Karpas-422 (cell line): Measurements from ENCODE around the gene CASP6. TPM values are rescaled to one million over a fixed set of nuclear protein-coding genes. Genes with fewer than 3 reads are reported as not detected.

Experiments used
- DNase-seq: peaks from one replicate; pipeline ENCODE4 v3.0.0-alpha.2; 2015
- H2AFZ ChIP-seq: fragments of 200-600 bp; sonication (generic); 2 replicates; pipeline ENCODE4 v1.6.1; 2014; ENCODE audit warnings: antibody characterized with exemption, low read length, mixed read lengths
- H3K27ac ChIP-seq: fragments of 200-600 bp; sonication (generic); 2 replicates; pipeline ENCODE4 v1.5.1; 2014; ENCODE audit warnings: mild to moderate bottlenecking, low read length, moderate library complexity
- H3K27me3 ChIP-seq: fragments of 200-600 bp; sonication (generic); 2 replicates; pipeline ENCODE4 v1.6.1; 2014; ENCODE audit warnings: low read length, mixed read lengths
- H3K36me3 ChIP-seq: fragments of 200-600 bp; sonication (generic); 2 replicates; pipeline ENCODE4 v1.6.1; 2014; ENCODE audit warnings: low read length, mixed read lengths; ENCODE audit not compliant: insufficient read depth
- H3K4me1 ChIP-seq: fragments of 200-600 bp; sonication (generic); 2 replicates; pipeline ENCODE4 v1.6.1; 2014; ENCODE audit warnings: mild to moderate bottlenecking, low read length, mixed read lengths
- H3K4me2 ChIP-seq: fragments of 200-600 bp; sonication (generic); 2 replicates; pipeline ENCODE4 v1.6.1; 2014; ENCODE audit warnings: low read length, low read depth, mild to moderate bottlenecking; ENCODE audit not compliant: poor library complexity, severe bottlenecking
- H3K4me3 ChIP-seq: fragments of 200-600 bp; sonication (generic); 2 replicates; pipeline ENCODE4 v1.5.1; 2014; ENCODE audit warnings: mild to moderate bottlenecking, antibody characterized with exemption, low read length, mixed read lengths
- H3K79me2 ChIP-seq: fragments of 200-600 bp; sonication (generic); 2 replicates; pipeline ENCODE4 v1.6.1; 2014; ENCODE audit warnings: mild to moderate bottlenecking, low read length, mixed read lengths
- H3K9ac ChIP-seq: fragments of 200-600 bp; sonication (generic); 2 replicates; pipeline ENCODE4 v1.6.0; 2014; ENCODE audit warnings: low read length
- H3K9me2 ChIP-seq: fragments of 200-600 bp; sonication (generic), shearing (Covaris generic); replicated peaks from 2 replicates; pipeline ENCODE4 v1.6.0; 2014; ENCODE audit warnings: mild to moderate bottlenecking, low read length, moderate library complexity; ENCODE audit not compliant: insufficient read depth
- H3K9me3 ChIP-seq: fragments of 300-700, 200-600 bp; sonication (generic); 2 replicates; pipeline ENCODE4 v1.6.1; 2014; ENCODE audit warnings: low read length, mixed read lengths
- H4K20me1 ChIP-seq: fragments of 200-600 bp; sonication (generic); 2 replicates; pipeline ENCODE4 v1.6.1; 2014; ENCODE audit warnings: mild to moderate bottlenecking, antibody characterized with exemption, low read length, low read depth; ENCODE audit not compliant: insufficient read depth
- total RNA-seq: library from RNA; depleted of rRNA; stranded (reverse); fragments of >200 nt; shearing (Covaris generic); gene quantifications from 2 replicates; pipeline ENCODE4 v1.2.3, GENCODE V29; 2014; ENCODE audit warnings: low replicate concordance

The CASP6 gene
- total RNA-seq, 1 experiment from 2014 or later, result 7.8 TPM

DNA sequence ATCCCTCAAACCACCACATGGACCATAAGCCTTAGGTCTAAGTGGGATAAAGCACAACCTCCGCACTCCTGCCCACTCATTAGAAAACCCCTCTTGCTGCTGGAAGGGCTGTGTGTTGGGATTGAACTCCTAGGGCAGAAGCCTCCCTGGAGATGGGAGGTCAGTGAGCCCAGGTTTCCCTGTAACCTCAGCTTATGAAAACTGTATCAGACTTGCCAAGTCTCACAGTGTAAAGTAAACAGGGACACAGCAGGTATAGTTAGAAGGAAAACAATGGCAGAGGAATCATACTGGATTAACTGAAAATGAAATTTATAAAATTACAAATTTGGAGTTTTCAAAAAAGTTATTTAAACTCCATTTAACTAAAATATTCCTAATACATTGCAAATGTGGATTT lies 29.9 kb downstream of the CASP6 start:
- Histone ChIP-seq H3K9ac (no peak overlapping the region), H3K36me3 (peaks cover 71% of the 10 kb centered on the region)

DNA sequence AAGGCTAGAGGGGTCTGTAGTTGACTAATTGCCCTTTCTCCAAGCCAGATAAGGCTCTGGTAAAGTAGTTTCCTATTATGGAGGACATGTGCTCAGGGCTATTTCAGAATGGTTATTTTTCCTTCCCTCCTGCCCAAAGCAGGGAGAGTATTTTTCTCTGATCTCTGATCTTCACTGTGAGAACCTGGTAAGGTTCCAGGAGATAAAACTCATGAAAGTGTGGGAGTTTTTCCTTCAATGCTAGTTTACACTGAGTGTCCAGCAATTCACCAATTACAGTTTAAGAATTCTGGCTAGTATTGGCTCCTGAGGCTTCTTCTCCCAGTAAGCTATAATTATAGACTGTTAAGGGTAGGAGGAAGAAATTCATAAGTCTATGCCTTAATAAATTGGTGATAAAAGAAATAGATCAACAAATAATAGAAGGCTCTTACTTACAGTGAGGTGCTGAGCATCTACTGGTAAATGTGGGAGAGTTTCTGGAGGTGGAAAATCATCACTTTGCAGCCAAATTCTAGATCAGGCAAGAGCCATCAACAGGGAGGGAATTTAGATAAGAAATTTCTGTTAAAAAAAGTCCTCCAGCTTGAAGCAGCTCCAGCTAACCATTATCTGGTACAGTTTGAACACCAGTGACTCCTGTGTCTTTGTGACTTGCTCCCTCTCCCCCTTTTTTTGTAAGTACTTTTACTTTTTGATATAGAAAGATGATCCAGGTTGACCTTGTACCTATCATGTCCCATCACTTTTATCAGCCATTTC lies 30.9 kb downstream of the CASP6 start:
- H2AFZ ChIP-seq, result no peak overlapping the region
- DNase-seq, result no peak
- H3K27ac ChIP-seq, result no peak overlapping the region
- H3K9me3 ChIP-seq, result peaks cover 20% of the 10 kb centered on the region
- no peaks in the 10 kb centered on the region for H3K27me3 ChIP-seq
- no peaks in the 10 kb centered on the region for H4K20me1 ChIP-seq
- no peak overlapping the region for H3K4me2 ChIP-seq
- H3K4me1 ChIP-seq, result no peaks in the 10 kb centered on the region
- H3K4me3 ChIP-seq, result no peak overlapping the region
- H3K9me2 ChIP-seq, result no peaks in the 10 kb centered on the region
- H3K36me3 ChIP-seq, result peaks cover 70% of the 10 kb centered on the region
- peaks cover 66% of the 10 kb centered on the region for H3K79me2 ChIP-seq
- no peak overlapping the region for H3K9ac ChIP-seq

More for the DNA sequence above, 29.9 kb downstream of the CASP6 start:
- no peak overlapping the region for H3K4me2 ChIP-seq
- H2AFZ ChIP-seq, result no peak overlapping the region
- no peaks in the 10 kb centered on the region for H3K27me3 ChIP-seq
- H3K4me1 ChIP-seq, result no peaks in the 10 kb centered on the region
- no peak overlapping the region for H3K27ac ChIP-seq
- H3K9me3 ChIP-seq, result peaks cover 21% of the 10 kb centered on the region
- no peak for DNase-seq
- no peak overlapping the region for H3K4me3 ChIP-seq
- H3K9me2 ChIP-seq, result no peaks in the 10 kb centered on the region
- H4K20me1 ChIP-seq, result no peaks in the 10 kb centered on the region
- peaks cover 63% of the 10 kb centered on the region for H3K79me2 ChIP-seq

DNA sequence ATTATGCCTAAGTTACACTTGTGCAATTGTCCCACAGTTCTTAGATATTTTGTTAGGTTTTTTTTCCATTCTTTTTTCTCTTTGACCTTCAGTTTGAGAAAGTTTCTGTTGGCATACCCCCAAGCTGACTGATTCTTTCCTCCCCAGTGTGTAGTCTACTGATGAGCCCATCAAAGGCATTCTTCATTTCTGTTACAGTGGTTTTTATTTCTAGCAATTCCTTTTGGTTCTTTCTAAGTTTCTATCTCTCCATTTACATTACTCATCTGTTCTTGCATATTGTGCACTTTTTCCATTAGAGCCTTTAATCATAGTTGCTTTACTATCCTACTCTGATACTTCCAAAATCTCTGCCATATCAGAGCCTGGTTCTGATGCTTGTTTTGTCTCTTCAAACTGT lies 31.9 kb downstream of the CASP6 start:
- Histone ChIP-seq H4K20me1 (no peaks in the 10 kb centered on the region), H3K4me1 (no peaks in the 10 kb centered on the region), H3K27ac (no peak overlapping the region), H3K27me3 (no peaks in the 10 kb centered on the region), H3K9ac (no peak overlapping the region), H3K36me3 (peaks cover 68% of the 10 kb centered on the region), H3K9me3 (peaks cover 12% of the 10 kb centered on the region), H2AFZ (no peak overlapping the region), H3K9me2 (no peaks in the 10 kb centered on the region), H3K4me2 (no peak overlapping the region), H3K4me3 (no peak overlapping the region), H3K79me2 (peaks cover 66% of the 10 kb centered on the region)
- DNase-seq, result no peak

DNA sequence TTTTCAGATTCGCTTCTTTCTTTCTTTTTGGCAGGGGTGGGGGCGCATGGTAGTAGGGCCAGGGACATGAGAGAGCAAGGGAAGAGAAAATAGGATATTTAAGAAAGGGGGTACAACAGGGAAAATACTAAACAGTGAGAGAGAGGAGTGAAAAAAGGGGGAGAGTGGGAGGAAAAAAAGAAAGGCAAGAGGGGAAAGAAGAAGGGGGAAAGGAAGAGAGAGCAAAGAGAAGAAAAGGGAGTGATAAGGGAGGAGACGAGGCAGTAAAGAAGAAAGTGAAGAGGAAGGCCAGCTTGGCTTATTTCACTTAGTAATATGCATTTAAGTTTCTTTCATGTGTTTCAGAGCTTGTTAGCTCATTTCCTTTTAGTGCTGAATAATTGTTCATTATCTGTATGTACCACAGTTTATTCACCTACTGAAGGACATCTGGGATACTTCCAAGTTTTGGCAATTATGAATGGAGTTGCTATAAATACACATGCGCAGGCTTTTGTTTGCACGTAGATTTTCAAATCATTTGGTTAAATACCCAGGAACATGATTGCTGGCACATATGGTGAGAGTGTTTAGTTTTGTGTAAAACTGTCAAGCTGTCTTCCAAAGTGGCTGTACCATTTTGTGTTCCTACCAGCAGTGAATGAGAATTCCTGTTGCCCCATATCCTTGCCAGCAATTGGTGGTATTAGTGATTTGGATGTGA lies 37.3 kb downstream of the CASP6 start:
- Histone ChIP-seq H3K27ac (no peak overlapping the region), H3K79me2 (peaks cover 59% of the 10 kb centered on the region), H4K20me1 (no peaks in the 10 kb centered on the region), H3K27me3 (no peaks in the 10 kb centered on the region), H3K36me3 (peaks cover 42% of the 10 kb centered on the region), H3K4me3 (no peak overlapping the region), H3K4me1 (peaks cover 13% of the 10 kb centered on the region), H3K9me3 (peaks cover 8% of the 10 kb centered on the region), H3K9me2 (no peaks in the 10 kb centered on the region), H2AFZ (no peak overlapping the region), H3K4me2 (no peak overlapping the region), H3K9ac (no peak overlapping the region)
- DNase-seq, result no peak

DNA sequence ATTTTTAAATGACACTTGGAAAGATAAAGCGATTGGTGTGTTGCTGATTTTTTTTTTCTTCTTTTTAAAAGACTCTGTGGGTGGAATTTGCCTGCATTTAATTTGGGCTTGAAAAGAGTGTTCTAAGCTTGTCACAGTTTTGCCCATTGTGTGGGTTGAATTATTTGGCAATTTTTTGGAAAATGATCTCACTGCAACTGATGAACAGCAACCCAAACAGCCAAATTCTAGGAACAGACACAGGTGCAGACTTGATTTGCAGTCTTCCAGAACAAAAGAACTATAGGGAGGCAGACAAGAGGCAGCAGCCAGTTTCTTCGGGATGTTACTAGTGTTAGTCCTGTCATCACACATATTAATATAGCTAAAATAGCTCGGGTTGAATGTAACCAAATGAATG lies 40.5 kb downstream of the CASP6 start:
- no peak for DNase-seq
- no peaks in the 10 kb centered on the region for H3K27me3 ChIP-seq
- H3K9me2 ChIP-seq, result no peaks in the 10 kb centered on the region
- no peaks in the 10 kb centered on the region for H4K20me1 ChIP-seq
- no peak overlapping the region for H3K4me2 ChIP-seq
- H3K4me1 ChIP-seq, result peaks cover 13% of the 10 kb centered on the region
- no peaks in the 10 kb centered on the region for H3K9me3 ChIP-seq
- H3K9ac ChIP-seq, result no peak overlapping the region
- peaks cover 51% of the 10 kb centered on the region for H3K79me2 ChIP-seq
- H3K4me3 ChIP-seq, result no peak overlapping the region
- no peak overlapping the region for H3K27ac ChIP-seq
- H2AFZ ChIP-seq, result no peak overlapping the region
- H3K36me3 ChIP-seq, result peaks cover 18% of the 10 kb centered on the region

DNA sequence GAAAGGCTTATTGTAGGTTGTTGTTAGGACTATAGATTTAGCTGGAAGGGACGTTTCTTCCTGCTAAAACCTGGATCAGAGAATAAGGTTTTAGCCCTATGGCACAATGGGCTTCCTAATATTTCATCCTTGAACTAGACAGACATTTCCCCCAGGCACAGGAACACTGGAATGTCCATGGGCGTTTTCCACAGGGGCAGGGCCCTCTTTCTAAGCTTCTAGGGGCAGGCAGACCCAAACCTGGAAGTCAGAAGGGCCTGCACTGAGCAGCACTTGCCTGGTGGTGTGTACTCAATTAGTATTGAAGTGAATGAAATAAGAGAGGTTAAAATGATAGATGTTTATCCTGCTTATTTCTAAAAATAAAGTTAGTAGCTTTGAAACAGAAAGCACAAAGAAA lies 41.1 kb downstream of the CASP6 start:
- no peak overlapping the region for H2AFZ ChIP-seq
- H3K27ac ChIP-seq, result no peak overlapping the region
- DNase-seq, result no peak

DNA sequence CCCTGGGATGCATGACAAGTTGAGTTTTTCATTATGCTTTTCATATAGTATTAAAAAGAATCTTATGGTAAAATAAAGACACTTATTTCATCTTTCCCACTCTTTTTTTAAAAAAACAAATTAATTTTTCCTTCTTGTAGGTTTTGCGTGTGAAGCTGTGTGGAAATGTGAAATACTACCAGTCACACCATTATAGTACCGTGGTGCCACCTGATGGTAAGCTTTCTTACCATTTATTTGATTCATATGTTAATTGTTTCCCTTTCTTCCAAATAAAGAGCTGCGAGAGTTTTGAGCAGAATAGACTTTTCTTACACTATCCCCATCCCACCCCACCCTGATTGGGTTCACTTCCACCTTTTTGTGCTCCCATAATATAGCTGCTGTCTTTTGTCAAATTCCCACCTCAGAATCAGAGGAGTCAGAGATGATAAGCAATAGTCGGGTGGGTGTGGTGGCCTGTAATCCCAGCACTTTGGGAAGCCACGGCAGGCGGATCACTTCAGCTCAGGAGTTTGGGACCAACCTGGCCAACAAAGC lies 44.3 kb downstream of the CASP6 start:
- Histone ChIP-seq H3K9me2 (no peaks in the 10 kb centered on the region), H4K20me1 (no peaks in the 10 kb centered on the region), H3K4me3 (no peak overlapping the region), H3K4me2 (no peak overlapping the region), H3K79me2 (peaks cover 68% of the 10 kb centered on the region), H3K27me3 (no peaks in the 10 kb centered on the region), H3K36me3 (no peaks in the 10 kb centered on the region), H3K27ac (no peak overlapping the region), H3K9me3 (no peaks in the 10 kb centered on the region), H3K9ac (no peak overlapping the region), H2AFZ (no peak overlapping the region), H3K4me1 (peaks cover 13% of the 10 kb centered on the region)
- DNase-seq, result no peak

More for the DNA sequence above, 41.1 kb downstream of the CASP6 start:
- no peaks in the 10 kb centered on the region for H3K9me2 ChIP-seq
- no peaks in the 10 kb centered on the region for H3K9me3 ChIP-seq
- peaks cover 13% of the 10 kb centered on the region for H3K4me1 ChIP-seq
- no peak overlapping the region for H3K4me2 ChIP-seq
- H4K20me1 ChIP-seq, result no peaks in the 10 kb centered on the region
- no peak overlapping the region for H3K9ac ChIP-seq
- peaks cover 56% of the 10 kb centered on the region for H3K79me2 ChIP-seq
- no peak overlapping the region for H3K4me3 ChIP-seq
- no peaks in the 10 kb centered on the region for H3K27me3 ChIP-seq
- H3K36me3 ChIP-seq, result peaks cover 17% of the 10 kb centered on the region

DNA sequence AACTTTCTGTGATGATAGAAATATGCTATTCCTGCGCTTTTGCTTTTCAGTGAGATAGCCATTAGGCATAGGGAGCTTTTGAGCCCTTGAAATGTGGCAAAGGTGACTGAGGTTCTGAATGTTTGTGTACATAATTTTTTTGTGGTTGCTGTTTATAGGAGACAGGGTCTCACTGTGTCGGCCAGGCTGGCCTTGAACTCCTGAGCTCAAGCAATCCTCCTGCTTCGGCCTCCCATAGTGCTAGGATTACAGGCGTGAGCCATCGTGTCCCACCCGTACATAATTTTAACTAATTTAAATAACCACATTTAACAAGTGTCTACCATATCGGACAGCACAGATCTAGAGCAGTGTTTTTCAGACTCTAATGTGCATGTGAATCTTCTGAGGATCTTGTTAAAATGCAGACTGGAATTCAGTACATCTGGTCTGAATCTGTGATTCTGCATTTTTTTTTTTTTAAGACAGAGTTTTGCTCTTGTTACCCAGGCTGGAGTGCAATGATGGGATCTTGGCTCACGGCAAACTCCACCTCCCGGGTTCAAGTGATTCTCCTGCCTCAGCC lies 45.3 kb downstream of the CASP6 start:
- no peaks in the 10 kb centered on the region for H3K9me2 ChIP-seq
- no peak overlapping the region for H3K4me2 ChIP-seq
- no peak overlapping the region for H3K4me3 ChIP-seq
- H3K4me1 ChIP-seq, result peaks cover 12% of the 10 kb centered on the region
- no peak for DNase-seq
- no peaks in the 10 kb centered on the region for H4K20me1 ChIP-seq
- no peaks in the 10 kb centered on the region for H3K36me3 ChIP-seq
- no peak overlapping the region for H2AFZ ChIP-seq
- H3K9me3 ChIP-seq, result no peaks in the 10 kb centered on the region
- H3K9ac ChIP-seq, result no peak overlapping the region
- no peaks in the 10 kb centered on the region for H3K27me3 ChIP-seq
- H3K27ac ChIP-seq, result no peak overlapping the region
- peaks cover 76% of the 10 kb centered on the region for H3K79me2 ChIP-seq
